ENCODE measurements around the gene ACSBG1.
A peak's percentile ranks its signal among the peaks of the same experiment; 100 is the strongest.

The ACSBG1 gene

DNA sequence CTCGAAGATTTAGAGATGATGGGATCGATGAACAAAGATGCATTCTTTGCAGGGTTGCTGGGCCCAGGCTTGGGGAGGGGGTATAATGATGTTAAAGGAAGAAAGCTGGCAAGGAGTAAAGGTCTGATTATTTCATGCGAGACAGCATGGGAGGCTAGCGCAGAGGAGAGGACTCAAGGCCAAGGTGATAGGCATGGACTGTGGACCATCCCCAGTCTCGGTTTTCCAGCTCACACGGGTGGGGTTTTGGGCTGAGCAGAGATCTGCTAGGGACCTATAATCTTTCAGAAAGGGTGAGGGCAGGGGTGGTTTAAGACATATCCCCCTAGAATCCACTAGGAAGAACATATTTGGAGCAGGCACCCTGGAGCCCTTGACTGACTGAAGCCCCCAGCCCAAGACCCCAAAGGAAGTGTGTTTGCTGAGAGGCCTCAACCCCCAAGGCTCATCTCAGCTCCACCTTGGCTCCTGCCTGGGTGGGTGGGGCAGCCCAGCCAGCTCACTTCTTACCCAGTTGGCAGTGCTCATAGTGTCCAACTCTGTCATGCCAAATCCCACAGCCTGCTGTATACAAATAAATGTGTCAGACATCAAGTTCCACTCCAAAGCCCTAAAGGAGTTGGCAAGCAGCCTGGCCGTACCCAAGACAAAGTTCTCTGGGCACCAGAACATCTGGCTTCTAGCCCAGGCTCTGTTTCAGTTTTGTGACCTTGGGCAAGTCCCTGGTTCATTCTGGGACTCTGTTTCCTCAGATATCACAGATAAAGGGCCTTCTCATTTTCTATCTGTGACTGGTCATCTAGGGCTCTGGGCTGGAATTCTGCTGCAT, 17.9 kb downstream of the ACSBG1 start:
- DNase-seq = peak; percentile 78

DNA sequence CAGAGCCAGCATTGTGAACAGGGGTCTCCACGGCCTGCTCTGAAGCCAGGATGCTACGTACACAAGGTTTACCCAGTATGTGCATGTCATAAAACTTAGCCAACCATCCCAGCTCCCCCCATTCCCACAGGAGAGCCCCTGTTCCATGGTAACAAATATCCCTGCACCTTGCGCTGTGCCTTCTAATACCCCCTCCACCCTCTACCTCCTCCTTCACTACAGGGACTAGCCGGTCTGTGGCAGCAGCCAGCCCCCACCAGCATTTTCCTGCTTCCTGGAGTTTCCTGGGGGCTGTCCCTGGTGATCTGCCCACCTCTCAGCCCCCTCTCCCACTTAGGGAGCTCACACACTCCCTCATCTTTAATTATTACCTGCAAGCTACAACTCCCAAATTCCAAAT, 20.4 kb downstream of the ACSBG1 start:
- no peak for DNase-seq

DNA sequence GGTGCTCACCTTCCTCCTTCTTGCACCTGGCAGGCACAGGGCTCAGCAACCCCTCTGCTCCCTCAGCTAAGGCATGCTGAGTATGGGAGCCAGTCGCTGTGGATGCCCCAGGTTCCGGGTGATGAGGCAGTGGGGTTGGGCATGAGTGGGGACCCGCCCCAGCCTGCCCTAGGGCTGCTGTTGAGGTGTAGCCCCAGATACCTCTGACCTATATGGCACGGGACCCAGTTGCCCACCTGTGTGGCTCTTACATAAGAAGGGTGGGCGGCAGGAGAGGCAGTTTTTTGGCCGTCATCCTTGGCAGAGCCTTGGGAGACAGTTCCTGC, 21.0 kb downstream of the ACSBG1 start:
- no peak for DNase-seq

DNA sequence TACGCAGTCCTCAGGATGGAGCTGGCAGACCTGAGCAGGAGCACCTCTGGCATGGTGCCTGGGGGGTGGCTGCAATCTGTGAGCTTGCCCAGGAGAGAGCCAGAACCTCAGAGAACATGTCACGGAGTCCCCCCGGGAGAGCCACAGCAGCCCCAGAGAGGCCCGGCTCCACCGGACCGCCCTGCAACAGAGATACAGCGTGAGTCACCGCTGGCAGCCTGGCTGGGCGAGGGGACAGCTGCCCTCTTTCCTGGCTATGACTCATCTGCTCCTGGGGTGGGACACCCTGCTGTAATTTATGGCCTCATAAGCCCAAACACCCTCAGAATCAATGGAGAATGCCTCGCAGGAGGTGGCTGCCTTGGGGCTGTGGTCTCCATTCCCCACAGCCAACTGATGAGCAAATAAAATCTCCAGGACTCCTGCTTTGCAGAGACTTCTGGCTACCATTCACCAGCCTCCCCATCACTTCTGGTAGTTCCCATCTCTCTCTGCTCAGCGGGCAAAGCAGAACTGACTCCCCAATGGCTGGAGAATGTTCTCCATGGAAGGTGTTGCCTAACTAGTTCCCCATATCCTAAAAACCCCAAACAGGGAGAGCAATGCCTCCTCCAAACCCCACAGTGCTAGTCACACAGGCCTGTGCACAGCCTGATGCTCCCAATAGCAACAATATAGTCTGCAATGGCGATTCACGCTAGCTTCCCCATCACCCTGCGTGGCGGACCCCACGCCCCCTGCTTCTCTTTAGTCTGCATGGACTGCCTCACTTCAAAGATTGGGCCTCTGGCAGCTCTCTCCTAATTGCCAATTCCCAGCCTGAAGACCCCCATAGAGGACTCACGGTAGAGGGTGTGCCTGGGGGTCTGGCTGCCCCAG, 21.6 kb downstream of the ACSBG1 start:
- no peak for DNase-seq

DNA sequence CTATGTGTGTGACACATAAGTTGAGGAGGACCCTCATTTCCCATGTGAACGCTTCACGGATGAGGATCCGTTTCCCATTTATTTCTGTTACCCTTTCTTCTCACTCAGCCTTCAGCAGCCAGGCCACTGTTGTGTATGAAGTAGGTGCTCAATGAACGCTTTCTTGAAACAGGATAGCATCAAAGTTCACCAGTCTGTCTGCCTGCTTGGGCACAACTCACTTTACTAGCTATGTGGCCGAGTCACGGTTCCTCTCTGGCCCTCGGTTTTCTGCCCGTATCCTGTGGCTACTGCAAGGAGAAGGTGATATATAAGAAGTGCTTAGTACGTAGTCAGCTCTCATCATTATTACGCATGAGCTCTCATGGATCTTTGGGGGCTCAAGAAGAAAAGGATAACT, 22.4 kb downstream of the ACSBG1 start:
- DNase-seq = no peak

DNA sequence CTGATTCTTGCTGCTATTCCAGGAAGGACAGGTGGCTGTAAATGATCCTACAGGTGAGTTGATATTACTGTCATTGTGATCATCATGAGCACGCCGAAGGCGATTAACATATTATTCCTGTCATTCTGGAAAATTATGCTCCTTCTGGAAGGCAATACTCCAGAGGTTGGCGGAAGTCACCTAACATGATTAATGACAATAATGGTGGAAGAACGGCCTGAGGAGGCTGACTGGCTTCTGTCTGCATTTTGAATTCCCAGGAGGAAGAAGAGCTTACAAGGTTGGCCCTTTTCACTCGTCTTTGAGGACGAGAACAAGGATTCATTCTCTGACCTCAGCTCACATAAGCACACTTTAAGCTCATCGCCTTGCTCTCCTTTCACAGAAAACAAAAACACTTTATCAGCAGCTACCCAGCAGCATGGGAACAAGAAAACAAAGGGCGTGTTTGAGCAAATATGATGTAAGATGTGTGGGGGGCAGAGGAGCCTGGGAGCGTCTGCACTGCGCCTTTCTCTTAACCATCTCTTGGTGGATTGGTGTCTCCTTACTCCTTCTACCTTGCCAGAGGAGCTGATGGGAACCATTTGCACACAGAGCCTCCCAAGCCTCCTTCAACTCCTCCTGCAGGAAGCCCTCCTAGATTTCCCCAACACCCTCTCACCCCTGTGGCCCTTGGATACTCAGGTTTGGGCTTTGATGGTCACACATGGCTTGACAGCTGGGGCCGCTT, 23.0 kb downstream of the ACSBG1 start:
- DNase-seq = peak; percentile 43

DNA sequence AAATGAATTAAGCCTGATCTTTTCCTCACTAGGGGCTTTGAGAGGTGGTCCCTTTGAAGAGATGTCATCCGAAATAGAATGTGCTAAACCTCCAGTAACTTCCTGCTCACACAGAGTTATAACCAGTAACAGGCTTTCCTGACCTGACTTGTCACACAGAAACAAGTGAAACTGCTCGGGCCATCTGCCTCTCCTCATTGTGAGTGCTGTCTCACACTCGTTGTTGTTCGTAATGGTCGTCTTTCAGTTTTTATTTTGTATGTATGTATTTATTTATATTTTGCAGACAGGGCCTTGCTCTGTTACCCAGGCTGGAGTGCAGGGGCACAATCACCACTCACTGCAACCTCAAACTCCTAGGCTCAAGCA, 24.0 kb downstream of the ACSBG1 start:
- DNase-seq = no peak

DNA sequence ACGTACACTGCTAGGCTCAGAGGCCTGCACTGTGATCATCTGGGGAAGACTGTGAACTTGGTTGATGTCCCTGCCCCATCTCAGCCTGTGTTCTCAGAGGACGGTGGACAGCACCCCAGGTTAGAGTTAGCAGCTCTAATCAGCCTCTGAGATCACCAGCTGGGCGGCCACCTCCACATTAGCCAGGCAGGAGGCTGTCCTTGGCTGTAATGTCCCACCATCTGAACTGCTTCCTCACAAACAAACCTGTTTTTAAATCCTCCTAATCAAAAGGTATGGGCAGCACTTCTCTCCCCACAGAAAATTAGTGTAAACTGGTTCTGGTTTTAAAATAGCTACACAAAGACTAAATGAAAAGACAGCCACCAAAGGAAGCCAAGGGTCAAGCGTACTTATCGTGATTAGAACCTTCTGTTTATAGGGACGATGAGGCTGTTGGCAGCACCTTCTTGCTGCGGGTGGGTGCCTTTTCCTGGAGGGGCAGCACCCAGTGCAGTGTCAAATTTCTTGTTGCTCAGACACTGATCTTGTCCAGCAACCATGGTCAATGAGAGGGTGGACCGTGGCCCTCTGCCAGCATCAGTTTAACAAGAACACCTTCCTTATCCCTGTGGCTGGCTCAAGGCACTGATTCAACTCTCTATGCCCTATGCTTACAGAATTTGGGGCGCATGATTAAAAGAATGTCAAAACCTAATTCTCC, 24.6 kb downstream of the ACSBG1 start:
- no peak for DNase-seq

DNA sequence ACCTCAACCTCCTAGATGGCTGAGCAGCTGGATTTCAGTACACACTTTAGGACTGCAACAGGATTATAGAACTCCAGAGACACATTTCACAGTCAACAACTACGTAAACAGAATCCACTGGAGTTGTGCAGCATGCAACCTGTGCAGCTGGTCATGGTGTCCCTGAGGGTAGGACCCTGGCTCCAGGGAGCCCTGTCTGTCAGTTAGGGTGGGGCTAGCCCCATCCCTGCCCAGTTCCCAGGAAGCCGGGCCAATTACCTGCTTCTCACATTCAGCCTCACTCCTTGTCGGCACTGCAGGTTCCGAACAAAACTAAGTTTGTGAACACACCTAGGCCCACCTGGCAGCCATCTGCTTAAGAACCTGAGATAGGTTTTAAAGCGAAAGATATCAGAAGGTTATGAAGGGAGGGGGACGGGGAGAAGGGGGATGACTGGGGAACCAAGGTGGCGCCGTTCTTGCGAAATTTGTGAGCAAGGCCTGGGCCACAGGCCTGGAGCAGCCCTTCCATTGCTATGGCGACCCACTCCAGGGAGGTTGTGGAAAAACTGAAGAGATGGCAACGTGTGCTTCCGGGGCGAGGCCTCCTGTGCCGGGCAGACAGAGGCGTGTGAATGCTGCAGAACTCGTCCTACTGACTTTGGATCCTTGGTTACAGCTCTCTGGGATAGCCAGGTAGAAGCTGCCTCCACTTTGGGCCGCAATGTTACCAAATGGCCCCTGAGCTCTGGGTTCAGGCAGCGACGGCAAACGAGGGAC, 25.3 kb downstream of the ACSBG1 start:
- DNase-seq = peak; percentile 36

DNA sequence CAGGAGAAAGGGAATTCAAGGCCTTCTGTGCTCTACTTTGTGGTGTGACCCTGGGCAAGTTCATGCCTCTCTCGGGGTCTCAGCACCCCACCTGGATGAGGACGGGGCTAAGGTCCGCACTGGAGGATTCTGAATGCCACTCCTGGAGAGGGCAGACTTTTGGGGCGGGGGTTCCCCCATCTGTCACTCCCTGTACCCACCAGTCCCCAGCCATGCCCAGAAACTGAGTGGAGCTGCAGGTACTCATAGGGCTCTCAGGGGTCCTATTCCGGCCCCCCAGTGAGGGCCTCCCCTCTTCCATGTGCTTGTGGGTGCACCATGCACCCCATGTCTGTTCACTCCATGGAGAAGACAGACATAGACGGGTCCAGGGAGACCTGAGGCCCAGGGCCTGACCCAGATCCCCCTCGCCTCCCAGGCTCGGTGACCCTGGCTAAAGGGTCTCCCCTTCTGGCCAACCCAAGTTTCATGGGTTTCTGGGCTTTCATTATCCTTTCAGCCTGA, 26.0 kb downstream of the ACSBG1 start:
- no peak for DNase-seq

DNA sequence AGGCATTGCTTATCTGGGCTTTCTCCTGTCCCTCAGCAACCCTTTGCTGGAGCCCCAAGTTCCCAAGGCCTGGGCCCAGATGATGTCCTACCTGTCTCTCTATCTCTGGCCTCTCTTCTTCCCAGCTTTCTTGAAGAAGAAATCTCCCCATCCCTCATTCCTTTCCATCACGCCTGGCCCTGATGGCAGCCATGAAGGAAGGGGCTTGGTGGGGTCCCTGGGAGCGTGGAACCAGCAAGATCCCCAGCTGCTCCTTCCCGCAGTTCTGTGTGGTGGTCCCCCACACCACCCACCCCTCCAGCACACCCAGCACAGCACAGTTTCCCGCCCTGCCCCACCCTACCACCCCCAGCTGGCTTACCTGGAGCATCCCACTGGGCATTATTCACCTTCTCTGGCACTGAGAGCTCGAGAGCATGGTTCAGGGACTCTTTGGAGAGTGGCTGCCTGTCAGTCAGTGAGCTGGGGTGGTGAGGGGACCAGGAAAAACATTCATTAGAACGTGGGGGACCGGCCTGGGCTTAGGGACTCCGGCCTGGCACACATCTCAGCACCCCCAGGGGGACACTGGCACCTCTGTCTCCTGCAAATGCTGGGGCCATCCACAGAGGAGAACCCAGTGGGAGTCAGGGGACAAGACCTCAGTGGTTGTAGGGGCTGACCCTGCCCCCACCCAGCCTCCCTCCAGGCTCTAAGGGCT, 26.6 kb downstream of the ACSBG1 start:
- no peak for DNase-seq

DNA sequence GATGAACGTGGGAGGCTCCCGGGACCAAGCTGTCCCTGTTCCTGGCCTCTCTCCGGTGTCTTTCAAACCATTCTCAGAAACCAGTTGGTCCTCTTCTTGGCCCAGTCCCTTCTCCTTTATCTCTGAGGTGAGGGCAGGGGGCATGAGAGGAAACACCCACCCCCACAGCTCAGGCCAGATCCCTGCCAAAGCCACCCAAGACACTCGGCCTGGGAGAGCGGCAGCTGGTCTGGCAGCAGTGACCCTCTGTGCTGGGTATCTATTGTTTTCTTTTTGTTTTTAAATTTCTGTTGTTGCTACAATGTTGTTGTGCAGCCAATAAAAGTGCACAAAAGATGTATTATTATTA, 27.3 kb downstream of the ACSBG1 start:
- no peak for DNase-seq

DNA sequence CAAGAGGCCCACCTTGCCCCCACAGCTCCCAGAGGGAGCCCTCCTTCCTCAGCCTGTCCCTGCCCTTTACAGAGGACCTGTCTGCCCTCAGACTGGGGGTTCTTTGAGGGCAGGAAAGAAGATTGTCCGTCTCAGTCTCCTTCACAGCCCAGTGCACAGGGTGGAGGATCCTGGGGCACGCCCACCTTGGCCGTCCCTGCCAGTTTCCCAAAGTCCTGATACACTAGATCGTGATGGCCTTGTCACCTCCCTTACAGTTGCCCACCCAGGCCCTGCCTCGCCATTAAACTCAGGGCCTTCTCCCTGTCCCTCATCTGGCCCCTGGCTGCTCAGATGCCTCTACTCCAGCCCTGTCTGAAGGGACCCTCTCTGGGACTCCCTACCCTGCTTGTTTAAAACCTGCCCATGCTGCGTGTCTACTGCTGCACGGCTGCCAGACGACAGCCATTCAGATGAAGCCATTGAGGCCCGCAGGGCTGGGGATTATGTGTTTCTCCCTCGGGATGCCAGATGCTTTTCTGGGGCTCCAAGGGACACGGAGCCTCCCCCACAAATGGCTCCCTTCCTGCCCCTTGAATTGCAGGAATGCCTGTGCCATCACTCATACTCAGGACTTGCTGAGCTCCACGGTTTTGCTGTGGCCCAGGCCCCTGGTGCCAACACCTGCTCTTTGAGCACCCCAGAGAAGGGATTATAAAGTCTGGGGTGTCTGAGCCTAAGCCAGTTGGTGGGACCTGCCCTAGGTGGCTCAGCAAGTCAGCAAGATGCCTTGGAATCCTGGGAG, 27.8 kb downstream of the ACSBG1 start:
- peak; percentile 29 for DNase-seq

DNA sequence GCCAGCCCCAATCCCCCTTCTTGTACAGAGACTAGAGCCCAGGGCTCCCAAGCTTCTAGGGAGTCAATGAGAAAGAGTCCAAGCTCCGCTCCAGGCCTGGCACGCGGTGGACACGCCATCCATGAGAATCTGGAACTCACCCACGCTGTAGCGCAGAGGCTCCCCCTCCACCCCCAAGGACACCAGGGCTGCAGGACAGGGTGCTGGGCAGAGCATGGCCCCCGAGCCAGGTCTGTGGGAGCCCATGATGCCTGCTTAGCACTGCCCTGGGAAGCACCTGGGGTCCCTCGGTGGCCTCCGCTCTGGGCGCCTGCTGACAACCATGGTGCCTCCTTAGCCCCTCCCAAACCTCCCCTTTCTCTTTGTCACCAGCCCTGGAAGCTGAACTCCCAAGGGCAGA, 28.5 kb downstream of the ACSBG1 start:
- DNase-seq = no peak

DNA sequence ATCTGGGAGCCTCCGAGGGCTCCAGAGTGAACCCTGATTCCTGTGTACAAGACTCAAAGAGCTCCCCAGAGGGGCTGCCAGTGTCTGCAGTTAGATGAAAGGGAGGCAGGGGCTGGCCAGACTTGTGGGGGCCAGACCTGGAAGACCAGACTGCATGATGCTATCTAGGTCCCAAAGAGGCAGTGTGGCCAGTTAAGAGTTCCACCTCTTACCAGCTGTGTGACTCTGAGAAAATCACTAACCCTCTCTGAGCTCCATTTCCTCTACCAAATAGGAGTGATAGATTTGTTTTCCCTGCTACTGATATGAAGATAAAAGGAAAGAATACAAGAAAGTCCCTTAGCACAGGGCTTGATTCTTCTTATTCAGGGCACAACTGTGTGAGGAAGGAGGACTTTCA, 29.0 kb downstream of the ACSBG1 start:
- no peak for DNase-seq

DNA sequence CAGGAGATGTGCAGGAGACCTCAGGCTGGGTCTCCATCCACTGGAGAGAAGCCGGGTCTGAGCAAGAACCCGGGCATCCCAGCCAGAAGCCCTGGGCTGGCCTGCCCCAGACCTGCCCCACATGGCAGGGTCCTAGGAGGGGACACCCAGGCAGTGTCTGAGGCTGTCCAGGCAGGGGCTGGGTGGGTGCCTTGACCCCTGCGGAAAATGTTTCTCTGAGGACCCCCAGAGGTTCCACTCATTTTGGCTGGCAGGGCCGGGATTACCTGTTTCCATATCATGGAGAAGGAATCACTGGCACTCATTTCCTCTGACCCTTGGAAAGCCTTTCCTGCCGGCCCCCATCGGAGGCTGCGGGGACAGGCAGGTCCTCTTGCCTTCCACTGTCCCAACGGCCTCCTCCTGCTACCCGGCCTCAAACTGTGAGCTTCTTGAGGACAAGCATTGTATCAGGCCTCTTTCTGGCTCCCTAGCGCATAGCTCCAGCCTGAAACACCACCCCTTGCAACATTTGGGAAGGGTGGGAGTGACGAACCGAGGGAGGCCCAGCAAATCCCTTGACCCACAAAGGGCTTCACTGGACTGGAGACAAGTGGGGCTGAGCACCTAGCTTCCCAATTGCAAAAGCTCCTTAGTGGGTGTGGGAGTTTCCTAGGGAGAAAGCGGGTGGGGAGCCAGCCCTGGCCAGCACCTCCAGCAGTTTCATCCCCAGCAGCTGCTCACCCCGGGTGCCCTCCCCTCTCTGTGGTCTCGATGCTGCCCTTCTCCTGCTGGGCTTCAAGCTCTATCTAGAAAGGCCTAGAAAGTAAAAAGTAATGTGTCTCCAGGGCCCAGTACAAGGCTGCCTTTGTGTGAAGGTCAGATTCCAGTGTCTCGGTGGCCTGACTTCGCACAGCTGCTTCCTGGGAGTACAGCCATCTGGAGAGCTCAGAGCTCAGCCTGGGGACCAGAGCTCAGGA, 29.7 kb downstream of the ACSBG1 start:
- DNase-seq = peak; percentile 71

DNA sequence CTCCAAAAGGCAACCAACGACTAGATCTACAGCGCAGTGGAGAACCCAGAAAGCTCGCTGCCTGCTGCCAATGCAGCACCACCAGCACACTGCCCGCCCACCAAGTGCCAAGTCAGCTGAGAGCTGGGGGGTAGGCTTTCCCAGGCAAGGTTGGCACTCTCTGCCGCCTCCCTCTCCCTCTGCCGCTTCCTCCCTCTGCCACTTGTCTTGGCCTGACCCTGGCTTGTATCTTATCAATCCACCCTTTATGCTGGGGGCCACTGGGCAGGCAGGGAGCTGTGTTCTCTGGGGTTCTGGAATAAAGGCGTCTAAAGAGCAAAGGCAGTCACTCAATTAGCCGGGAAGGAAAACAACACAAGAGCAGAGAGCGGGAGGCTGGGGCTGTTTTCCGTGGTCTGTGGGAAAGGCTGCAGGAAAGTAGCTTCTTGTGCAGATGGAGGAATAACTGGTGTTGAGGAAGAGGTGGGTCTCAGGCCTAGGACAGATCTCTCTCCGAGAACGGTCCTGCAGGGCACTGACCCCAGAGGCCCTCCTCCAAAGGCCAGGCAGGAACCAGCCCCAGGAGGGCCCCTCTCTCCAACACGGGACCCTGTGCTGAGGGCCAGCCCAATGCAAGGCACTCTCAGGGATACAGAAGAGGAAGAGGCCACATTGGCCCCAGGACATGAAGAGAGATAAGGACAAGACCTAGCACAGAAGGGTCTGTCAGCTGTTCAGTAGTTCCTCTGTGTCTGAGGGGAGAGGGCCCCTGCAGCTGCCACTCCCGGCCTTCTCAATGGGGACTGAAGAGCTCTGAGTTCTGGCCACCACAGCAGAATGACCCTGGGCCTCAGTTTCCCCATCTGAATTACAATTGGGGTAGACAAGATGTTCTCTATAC, 30.8 kb downstream of the ACSBG1 start:
- DNase-seq = peak; percentile 56

Measured in midbrain (tissue), 1 donor.